Panc1 (cell line): ENCODE results near the gene BOD1. TPM values are rescaled to one million over a fixed set of nuclear protein-coding genes. Genes with fewer than 3 reads are reported as not detected.
A peak's percentile ranks its signal among the peaks of the same experiment; 100 is the strongest.

ENCODE experiments used
- ATAC-seq: fragments of 200-7000 bp; cut with Tn5 transposase; 2 replicates; pipeline ENCODE4 v1.9.1; 2020; ENCODE audit warnings: mild to moderate bottlenecking, moderate library complexity
- BruUV-seq: library from RNA; stranded (reverse); fragments of 400-500 nt; replicated peaks from 2 replicates; lab custom pipeline; 2021; lab: Mats Ljungman, UMichigan
- CTCF ChIA-PET: fragments of 300-600 bp; sonication (Branson Sonifier 250); formaldehyde crosslinking; loops from one replicate; lab custom pipeline; 2022; ENCODE audit warnings: antibody characterized with exemption; lab: Charles Lee
- POLR2A ChIA-PET: fragments of 300-600 bp; sonication (Branson Sonifier 250); formaldehyde crosslinking; loops from one replicate; lab custom pipeline; 2022; ENCODE audit warnings: antibody characterized with exemption; lab: Charles Lee
- DNase-seq: peaks from one replicate; pipeline ENCODE4 v3.0.0-alpha.2; 2010; ENCODE audit warnings: low read depth, low spot score
- H3K27ac ChIP-seq: 2 replicates; pipeline ENCODE4 v1.5.1; 2011; ENCODE audit warnings: mild to moderate bottlenecking, low read length, inconsistent platforms
- H3K27me3 ChIP-seq: fragments of 200-500 bp; sonication (Bioruptor generic); 2 replicates; pipeline ENCODE4 v1.6.0; 2014; ENCODE audit warnings: low read length, inconsistent platforms; ENCODE audit not compliant: control insufficient read depth, insufficient read depth
- H3K36me3 ChIP-seq: fragments of 200-500 bp; sonication (Bioruptor generic); 2 replicates; pipeline ENCODE4 v1.5.1; 2014; ENCODE audit warnings: inconsistent platforms, mild to moderate bottlenecking, low read length, moderate library complexity; ENCODE audit not compliant: control insufficient read depth, insufficient read depth
- H3K4me1 ChIP-seq: 2 replicates; pipeline ENCODE4 v1.5.1; 2011; ENCODE audit warnings: inconsistent platforms, mild to moderate bottlenecking, low read length, moderate library complexity; ENCODE audit not compliant: control insufficient read depth, insufficient read depth
- H3K4me3 ChIP-seq, 2 experiments: 2 replicates each; pipeline ENCODE4 v1.5.1; 2011 to 2012; ENCODE audit warnings: low read depth in 2 of 2, low read length in 2 of 2, mild to moderate bottlenecking in 2 of 2, inconsistent platforms in 1 of 2, moderate library complexity in 1 of 2
- H3K9me3 ChIP-seq: fragments of 200-500 bp; sonication (Bioruptor generic); 2 replicates; pipeline ENCODE4 v1.5.1; 2014; ENCODE audit warnings: low read depth, mild to moderate bottlenecking, inconsistent platforms, low read length, moderate library complexity; ENCODE audit not compliant: control insufficient read depth, insufficient read depth
- POLR2AphosphoS5 ChIP-seq: IDR thresholded peaks from 2 replicates; pipeline ENCODE4 v1.6.1; 2012; ENCODE audit warnings: mild to moderate bottlenecking, low read depth, low read length, moderate library complexity
- SIN3A ChIP-seq: IDR thresholded peaks from 2 replicates; pipeline ENCODE4 v1.6.1; 2012; ENCODE audit warnings: low read depth, mild to moderate bottlenecking, low read length, moderate library complexity, borderline replicate concordance; ENCODE audit not compliant: insufficient read depth
- TCF7L2 ChIP-seq: IDR thresholded peaks from 2 replicates; pipeline ENCODE4 v1.6.1; 2011; ENCODE audit warnings: mild to moderate bottlenecking, low read depth, low read length, inconsistent platforms
- in situ Hi-C: cut with HindIII; loops from 2 replicates; pipeline ENCODE4 v1.10.0; 2016; ENCODE audit warnings: low sequenced_read_pairs, low pct_unique_long_range_greater_than_20kb
- intact Hi-C: fragments of 100-400 bp; cut with micrococcal nuclease; formaldehyde crosslinking; loops from one replicate; pipeline ENCODE4 v1.10.0; 2022; ENCODE audit not compliant: unreplicated experiment
- total RNA-seq: library from RNA; stranded (reverse); gene quantifications from one replicate; pipeline ENCODE4 v1.2.1, GENCODE V29; 2021; ENCODE audit not compliant: unreplicated experiment
- TF ChIP-seq, protein P1 (sequence below): fragments of 450-650 bp; IDR thresholded peaks from 2 replicates; pipeline ENCODE4 v1.5.1; 2017; ENCODE audit warnings: mild to moderate bottlenecking
- TF ChIP-seq, protein P2 (sequence below), 2 experiments: IDR thresholded peaks; 2 replicates each; pipeline ENCODE4 v1.6.1; 2011 to 2012; ENCODE audit warnings: low read depth in 2 of 2, control low read depth in 1 of 2, low read length in 1 of 2, mild to moderate bottlenecking in 1 of 2, moderate library complexity in 1 of 2; ENCODE audit not compliant: insufficient read depth in 1 of 2

BOD1 gene
- total RNA-seq, 1 experiment from 2014 or later, result 86.1 TPM

- no peak for ATAC-seq
- in situ Hi-C loops (no loop called here), intact Hi-C loops (loop anchor here (1.0 to 2.0 kb wide), 2 partner anchors 354 to 698 kb away; no protein-coding TSS in a partner anchor)
- TF ChIP-seq, protein P1, sequence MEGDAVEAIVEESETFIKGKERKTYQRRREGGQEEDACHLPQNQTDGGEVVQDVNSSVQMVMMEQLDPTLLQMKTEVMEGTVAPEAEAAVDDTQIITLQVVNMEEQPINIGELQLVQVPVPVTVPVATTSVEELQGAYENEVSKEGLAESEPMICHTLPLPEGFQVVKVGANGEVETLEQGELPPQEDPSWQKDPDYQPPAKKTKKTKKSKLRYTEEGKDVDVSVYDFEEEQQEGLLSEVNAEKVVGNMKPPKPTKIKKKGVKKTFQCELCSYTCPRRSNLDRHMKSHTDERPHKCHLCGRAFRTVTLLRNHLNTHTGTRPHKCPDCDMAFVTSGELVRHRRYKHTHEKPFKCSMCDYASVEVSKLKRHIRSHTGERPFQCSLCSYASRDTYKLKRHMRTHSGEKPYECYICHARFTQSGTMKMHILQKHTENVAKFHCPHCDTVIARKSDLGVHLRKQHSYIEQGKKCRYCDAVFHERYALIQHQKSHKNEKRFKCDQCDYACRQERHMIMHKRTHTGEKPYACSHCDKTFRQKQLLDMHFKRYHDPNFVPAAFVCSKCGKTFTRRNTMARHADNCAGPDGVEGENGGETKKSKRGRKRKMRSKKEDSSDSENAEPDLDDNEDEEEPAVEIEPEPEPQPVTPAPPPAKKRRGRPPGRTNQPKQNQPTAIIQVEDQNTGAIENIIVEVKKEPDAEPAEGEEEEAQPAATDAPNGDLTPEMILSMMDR, result peak; percentile 74
- no peak for TF ChIP-seq POLR2AphosphoS5
- Histone ChIP-seq H3K4me1 (peaks cover 21% of the 10 kb centered on the region), H3K9me3 (no peaks in the 10 kb centered on the region), H3K27ac (no peak overlapping the region), H3K27me3 (no peaks in the 10 kb centered on the region), H3K4me3 (no peak overlapping the region), H3K36me3 (peaks cover 2% of the 10 kb centered on the region; the same call in 1 of the 2 replicates)
- CTCF ChIA-PET, result interaction anchor here (1.1 kb wide), 1 partner anchor 693 kb away, joined by 3 read pairs; no protein-coding TSS in a partner anchor
- POLR2A ChIA-PET, result no interaction called here
- peak; percentile 61 for DNase-seq
- BruUV-seq, result no TSS peak
Measured at GRCh38 chr5:173618927-173619519, 2.6 kb upstream of the BOD1 start.

DNA sequence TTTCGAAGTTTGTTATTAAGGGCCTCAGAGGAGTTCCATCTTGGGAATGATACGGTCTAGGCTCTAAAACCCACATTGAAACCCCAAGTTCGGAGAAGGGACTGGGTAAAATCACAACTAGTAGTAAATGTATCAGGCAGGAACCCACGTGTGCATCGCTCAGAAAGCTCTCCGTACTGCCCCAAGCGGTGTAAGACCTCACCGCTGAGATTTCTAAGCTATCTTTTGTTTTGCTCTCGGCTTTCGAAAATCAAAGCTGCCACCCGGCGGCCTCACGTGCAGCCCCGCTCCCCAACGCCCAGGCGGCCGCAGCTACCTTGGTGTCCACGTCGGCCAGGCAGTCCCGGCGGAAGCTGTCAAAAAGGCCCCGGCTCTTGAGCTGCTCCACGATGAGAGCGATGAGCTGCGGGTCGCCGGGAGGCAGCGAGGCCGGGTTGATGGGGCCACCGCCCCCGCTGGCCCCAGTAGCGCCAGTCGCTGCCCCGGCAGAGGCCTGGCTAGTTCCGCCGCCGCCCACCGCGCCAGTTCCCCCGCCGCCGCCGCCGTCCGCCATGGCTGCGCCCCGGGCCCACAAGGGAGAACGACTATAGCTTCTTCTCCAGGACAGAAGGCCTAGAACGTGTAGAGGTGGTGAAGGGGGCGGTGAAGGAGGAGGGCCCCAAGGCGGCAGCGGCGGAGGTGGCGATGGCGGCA, 420 bp downstream of the BOD1 start:
- peak; percentile 57 for DNase-seq
- no TSS peak for BruUV-seq
- peak overlapping the region; percentile 89 for H3K27ac ChIP-seq
- TF ChIP-seq, protein P1, result peak; percentile 79
- TF ChIP-seq SIN3A, result peak; percentile 50
- TF ChIP-seq, protein P2, sequence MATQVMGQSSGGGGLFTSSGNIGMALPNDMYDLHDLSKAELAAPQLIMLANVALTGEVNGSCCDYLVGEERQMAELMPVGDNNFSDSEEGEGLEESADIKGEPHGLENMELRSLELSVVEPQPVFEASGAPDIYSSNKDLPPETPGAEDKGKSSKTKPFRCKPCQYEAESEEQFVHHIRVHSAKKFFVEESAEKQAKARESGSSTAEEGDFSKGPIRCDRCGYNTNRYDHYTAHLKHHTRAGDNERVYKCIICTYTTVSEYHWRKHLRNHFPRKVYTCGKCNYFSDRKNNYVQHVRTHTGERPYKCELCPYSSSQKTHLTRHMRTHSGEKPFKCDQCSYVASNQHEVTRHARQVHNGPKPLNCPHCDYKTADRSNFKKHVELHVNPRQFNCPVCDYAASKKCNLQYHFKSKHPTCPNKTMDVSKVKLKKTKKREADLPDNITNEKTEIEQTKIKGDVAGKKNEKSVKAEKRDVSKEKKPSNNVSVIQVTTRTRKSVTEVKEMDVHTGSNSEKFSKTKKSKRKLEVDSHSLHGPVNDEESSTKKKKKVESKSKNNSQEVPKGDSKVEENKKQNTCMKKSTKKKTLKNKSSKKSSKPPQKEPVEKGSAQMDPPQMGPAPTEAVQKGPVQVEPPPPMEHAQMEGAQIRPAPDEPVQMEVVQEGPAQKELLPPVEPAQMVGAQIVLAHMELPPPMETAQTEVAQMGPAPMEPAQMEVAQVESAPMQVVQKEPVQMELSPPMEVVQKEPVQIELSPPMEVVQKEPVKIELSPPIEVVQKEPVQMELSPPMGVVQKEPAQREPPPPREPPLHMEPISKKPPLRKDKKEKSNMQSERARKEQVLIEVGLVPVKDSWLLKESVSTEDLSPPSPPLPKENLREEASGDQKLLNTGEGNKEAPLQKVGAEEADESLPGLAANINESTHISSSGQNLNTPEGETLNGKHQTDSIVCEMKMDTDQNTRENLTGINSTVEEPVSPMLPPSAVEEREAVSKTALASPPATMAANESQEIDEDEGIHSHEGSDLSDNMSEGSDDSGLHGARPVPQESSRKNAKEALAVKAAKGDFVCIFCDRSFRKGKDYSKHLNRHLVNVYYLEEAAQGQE (IDR thresholded peaks at IDR 0.05; ENCODE audit: insufficient read depth in 1 of 2, low read depth in 2 of 2, low read length in 1 of 2), result no peak
- TF ChIP-seq POLR2AphosphoS5, result no peak
- peak; percentile 88 for TF ChIP-seq TCF7L2
- POLR2A ChIA-PET, result interaction anchor here (0.6 kb wide), 1 partner anchor 19 kb away, joined by 6 read pairs; no protein-coding TSS in a partner anchor
- peaks cover 6% of the 10 kb centered on the region for H3K36me3 ChIP-seq
- intact Hi-C loops (no loop called here), in situ Hi-C loops (no loop called here)
- H3K9me3 ChIP-seq, result no peaks in the 10 kb centered on the region
- no peaks in the 10 kb centered on the region for H3K27me3 ChIP-seq
- H3K4me1 ChIP-seq, result peaks cover 27% of the 10 kb centered on the region
- peak; percentile 75 for ATAC-seq
- H3K4me3 ChIP-seq, result peak overlapping the region; percentile 66 to 93
- CTCF ChIA-PET, result interaction anchor here (0.7 to 1.5 kb wide), 3 partner anchors 100 to 355 kb away, joined by 5 to 13 read pairs (median 6); no protein-coding TSS in a partner anchor
